MM.1S (cell line): ENCODE data around the gene FBN2.

Experiments used
- EZH2 ChIP-seq: fragments of 300-600 bp; sonication (generic); optimal IDR thresholded peaks from 2 replicates; pipeline ENCODE3; 2017; ENCODE audit warnings: low read depth, mild to moderate bottlenecking, antibody characterized with exemption, low read length, mixed read lengths
- EZH2phosphoT487 ChIP-seq: fragments of 300-600 bp; sonication (generic); IDR thresholded peaks from 2 replicates; pipeline ENCODE4 v1.6.1; 2018; ENCODE audit warnings: antibody characterized with exemption, low read length
- TF ChIP-seq, protein P1 (sequence below): fragments of 300-600 bp; sonication (generic); IDR thresholded peaks from 2 replicates; pipeline ENCODE4 v1.5.1; 2016; ENCODE audit warnings: antibody characterized with exemption, low read length, mixed read lengths

DNA sequence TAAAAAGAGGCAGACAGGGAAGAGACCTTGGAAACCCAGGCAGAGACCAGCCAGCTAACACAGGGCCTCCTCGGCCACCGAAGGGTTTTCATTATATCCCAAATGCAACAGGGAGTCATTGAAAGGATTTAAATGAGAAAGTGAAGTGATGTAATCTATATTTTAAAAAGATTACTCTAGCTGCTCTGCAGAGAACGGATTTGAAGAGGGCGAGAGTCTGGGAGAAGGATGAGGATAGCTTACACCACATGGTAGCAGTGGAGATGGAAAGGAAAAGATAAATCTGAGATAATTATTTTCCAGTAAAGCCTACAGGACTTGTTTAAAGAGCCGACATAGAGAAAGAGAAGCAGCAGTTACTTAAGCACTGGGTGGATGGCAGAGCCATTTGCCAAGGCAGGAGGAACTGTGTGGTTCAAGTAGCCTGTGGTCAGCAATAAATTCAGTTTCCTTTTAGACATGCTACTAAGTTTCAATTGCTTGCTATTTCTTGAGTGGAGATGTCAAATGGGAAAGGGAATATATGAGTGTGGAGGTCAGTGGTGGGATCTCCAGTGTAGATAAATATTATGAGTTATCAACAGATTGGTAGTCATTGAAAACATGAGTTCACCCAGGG lies 9.3 kb downstream of the FBN2 start:
- no peak for TF ChIP-seq EZH2phosphoT487
- TF ChIP-seq, protein P1, sequence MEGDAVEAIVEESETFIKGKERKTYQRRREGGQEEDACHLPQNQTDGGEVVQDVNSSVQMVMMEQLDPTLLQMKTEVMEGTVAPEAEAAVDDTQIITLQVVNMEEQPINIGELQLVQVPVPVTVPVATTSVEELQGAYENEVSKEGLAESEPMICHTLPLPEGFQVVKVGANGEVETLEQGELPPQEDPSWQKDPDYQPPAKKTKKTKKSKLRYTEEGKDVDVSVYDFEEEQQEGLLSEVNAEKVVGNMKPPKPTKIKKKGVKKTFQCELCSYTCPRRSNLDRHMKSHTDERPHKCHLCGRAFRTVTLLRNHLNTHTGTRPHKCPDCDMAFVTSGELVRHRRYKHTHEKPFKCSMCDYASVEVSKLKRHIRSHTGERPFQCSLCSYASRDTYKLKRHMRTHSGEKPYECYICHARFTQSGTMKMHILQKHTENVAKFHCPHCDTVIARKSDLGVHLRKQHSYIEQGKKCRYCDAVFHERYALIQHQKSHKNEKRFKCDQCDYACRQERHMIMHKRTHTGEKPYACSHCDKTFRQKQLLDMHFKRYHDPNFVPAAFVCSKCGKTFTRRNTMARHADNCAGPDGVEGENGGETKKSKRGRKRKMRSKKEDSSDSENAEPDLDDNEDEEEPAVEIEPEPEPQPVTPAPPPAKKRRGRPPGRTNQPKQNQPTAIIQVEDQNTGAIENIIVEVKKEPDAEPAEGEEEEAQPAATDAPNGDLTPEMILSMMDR = no peak
- TF ChIP-seq EZH2 = no peak
